CD4-positive, alpha-beta memory T cell (primary cell): ENCODE measurements around the gene TSKS. TPM values are rescaled to one million over a fixed set of nuclear protein-coding genes. Genes with fewer than 3 reads are reported as not detected.

Experiments used
- CTCF ChIA-PET: fragments of 350-600 bp; sonication (Branson Sonifier 250); formaldehyde crosslinking; loops from one replicate; lab custom pipeline; 2021; ENCODE audit warnings: inconsistent platforms; ENCODE audit not compliant: partially characterized antibody; lab: Charles Lee
- POLR2A ChIA-PET: fragments of 350-600 bp; sonication (Branson Sonifier 250); formaldehyde crosslinking; loops from one replicate; lab custom pipeline; 2021; ENCODE audit not compliant: partially characterized antibody; lab: Charles Lee
- DNase-seq, 5 donors: peaks; one replicate each; pipeline versions ENCODE4 v3.0.0 to v3.0.0-alpha.2; 2020 to 2022; ENCODE audit warnings: mixed read lengths in 1 of 5
- H3K27ac ChIP-seq: one replicate; pipeline ENCODE4 v1.7.0; 2013; ENCODE audit warnings: low read depth, low read length
- H3K27me3 ChIP-seq: 2 replicates; pipeline ENCODE4 v1.7.0; 2013; ENCODE audit warnings: mild to moderate bottlenecking, low read length, moderate library complexity; ENCODE audit not compliant: insufficient read depth
- H3K36me3 ChIP-seq: 2 replicates; pipeline ENCODE4 v1.7.0; 2013; ENCODE audit warnings: mild to moderate bottlenecking, low read length, moderate library complexity; ENCODE audit not compliant: insufficient read depth
- H3K4me1 ChIP-seq: 2 replicates; pipeline ENCODE4 v1.7.0; 2013; ENCODE audit warnings: mild to moderate bottlenecking, low read length, moderate library complexity; ENCODE audit not compliant: insufficient read depth
- H3K4me3 ChIP-seq, 2 donors: one replicate each; pipeline ENCODE4 v1.7.0; 2013; ENCODE audit warnings: low read length in 2 of 2, mild to moderate bottlenecking in 1 of 2
- H3K9me3 ChIP-seq, 2 donors: one replicate each; pipeline ENCODE4 v1.7.0; 2013; ENCODE audit warnings: low read length in 2 of 2, control low read depth in 1 of 2; ENCODE audit not compliant: control insufficient read depth in 1 of 2
- H3K27ac Mint-ChIP-seq, 7 donors: one replicate each; pipeline ENCODE4 v1.8.0; 2020 to 2021; ENCODE audit warnings: mixed read lengths in 7 of 7, mild to moderate bottlenecking in 6 of 7, inconsistent platforms in 3 of 7, moderate library complexity in 3 of 7
- H3K27me3 Mint-ChIP-seq, 2 donors: one replicate each; pipeline ENCODE4 v1.8.0; 2020 to 2021; ENCODE audit warnings: mixed read lengths in 2 of 2
- H3K36me3 Mint-ChIP-seq, 2 donors: one replicate each; pipeline ENCODE4 v1.8.0; 2020 to 2021; ENCODE audit warnings: mixed read lengths in 2 of 2, inconsistent platforms in 1 of 2, mild to moderate bottlenecking in 1 of 2
- H3K4me1 Mint-ChIP-seq, 4 donors: one replicate each; pipeline ENCODE4 v1.8.0; 2020 to 2021; ENCODE audit warnings: mixed read lengths in 4 of 4, mild to moderate bottlenecking in 1 of 4
- H3K4me3 Mint-ChIP-seq, 8 donors: one replicate each; pipeline ENCODE4 v1.8.0; 2020 to 2021; ENCODE audit warnings: mixed read lengths in 8 of 8, mild to moderate bottlenecking in 7 of 8, moderate library complexity in 6 of 8, inconsistent platforms in 3 of 8
- H3K9me3 Mint-ChIP-seq, 8 donors: one replicate each; pipeline ENCODE4 v1.8.0; 2020 to 2021; ENCODE audit warnings: mixed read lengths in 8 of 8, mild to moderate bottlenecking in 5 of 8, inconsistent platforms in 3 of 8, moderate library complexity in 1 of 8
- intact Hi-C: fragments of 100-400 bp; cut with micrococcal nuclease; formaldehyde crosslinking; loops from one replicate; pipeline ENCODE4 v1.15.1; 2023
- polyA plus RNA-seq, 2 donors: library from polyadenylated mRNA; unstranded; fragments of 300-500 nt; fragmentation: Illumina TruSeq; gene quantifications; one replicate each; pipeline ENCODE4 v1.2.3, GENCODE V29; 2021
- total RNA-seq, 2 experiments: library from RNA; stranded (reverse); gene quantifications; one replicate each; pipeline ENCODE4 v1.2.3, GENCODE V29; 2021

The TSKS gene
- total and polyA plus RNA-seq, 4 experiments from 2014 or later = 0.16 to 1.1 (median 0.73) TPM

- Mint-ChIP-seq H3K4me1 (no peaks in the 10 kb centered on the region), H3K36me3 (peaks cover 0 to 3% of the 10 kb centered on the region in 2 donors), H3K4me3 (no peak overlapping the region), H3K9me3 (peaks cover 0 to 10% (median 3%) of the 10 kb centered on the region in 8 donors), H3K27me3 (peaks cover 0 to 3% of the 10 kb centered on the region in 2 donors), H3K27ac (no peak overlapping the region)
- Histone ChIP-seq H3K27me3 (no peaks in the 10 kb centered on the region), H3K36me3 (no peaks in the 10 kb centered on the region), H3K27ac (no peak overlapping the region), H3K9me3 (no peaks in the 10 kb centered on the region), H3K4me3 (no peak overlapping the region), H3K4me1 (no peaks in the 10 kb centered on the region)
- POLR2A ChIA-PET = interaction anchor here (0.6 kb wide), 1 partner anchor 81 kb away, joined by 3 read pairs; no protein-coding TSS in a partner anchor
- intact Hi-C loops = no loop called here
- CTCF ChIA-PET = no interaction called here
- DNase-seq = no peak
Measured at GRCh38 chr19:49755956-49756355, 7.2 kb downstream of the TSKS start.

- Histone ChIP-seq H3K4me1 (no peaks in the 10 kb centered on the region), H3K27me3 (no peaks in the 10 kb centered on the region), H3K4me3 (no peak overlapping the region), H3K36me3 (no peaks in the 10 kb centered on the region), H3K9me3 (no peaks in the 10 kb centered on the region), H3K27ac (no peak overlapping the region)
- ChIA-PET CTCF (no interaction called here), POLR2A (no interaction called here)
- Mint-ChIP-seq H3K4me1 (no peaks in the 10 kb centered on the region), H3K36me3 (peaks cover 0 to 3% of the 10 kb centered on the region in 2 donors), H3K27me3 (peaks cover 0 to 1% of the 10 kb centered on the region in 2 donors), H3K9me3 (peaks cover 0 to 10% (median 3%) of the 10 kb centered on the region in 8 donors), H3K4me3 (no peak overlapping the region), H3K27ac (no peak overlapping the region)
- intact Hi-C loops = no loop called here
- DNase-seq = no peak
Measured at GRCh38 chr19:49752701-49753100, 10.4 kb downstream of the TSKS start.

- CTCF ChIA-PET = interaction anchor here (1.8 kb wide), 1 partner anchor 32 kb away, joined by 4 read pairs; no protein-coding TSS in a partner anchor
Measured at GRCh38 chr19:49749771-49750170, 13.3 kb downstream of the TSKS start.

GRCh38 chr19:49749055-49749716 is 13.9 kb downstream of the TSKS start:
- H3K27ac ChIP-seq = no peak overlapping the region
- Mint-ChIP-seq H3K4me1 (peaks cover 0 to 4% (median 0%) of the 10 kb centered on the region in 4 donors), H3K9me3 (peaks cover 0 to 2% (median 0%) of the 10 kb centered on the region in 8 donors), H3K4me3 (no peak overlapping the region), H3K36me3 (no peaks in the 10 kb centered on the region), H3K27ac (no peak overlapping the region), H3K27me3 (peaks cover 0 to 1% of the 10 kb centered on the region in 2 donors)
- ChIA-PET CTCF (interaction anchor here (1.8 kb wide), 1 partner anchor 31 kb away, joined by 4 read pairs; no protein-coding TSS in a partner anchor), POLR2A (no interaction called here)
- no peaks in the 10 kb centered on the region for H3K36me3 ChIP-seq
- no peak for DNase-seq
- no peaks in the 10 kb centered on the region for H3K9me3 ChIP-seq
- H3K27me3 ChIP-seq = no peaks in the 10 kb centered on the region
- intact Hi-C loops = no loop called here
- no peaks in the 10 kb centered on the region for H3K4me1 ChIP-seq
- no peak overlapping the region for H3K4me3 ChIP-seq

More at GRCh38 chr19:49749771-49750170, 13.3 kb downstream of the TSKS start:
- Mint-ChIP-seq H3K9me3 (peaks cover 0 to 2% (median 0%) of the 10 kb centered on the region in 8 donors), H3K4me1 (peaks cover 0 to 4% (median 0%) of the 10 kb centered on the region in 4 donors), H3K27me3 (peaks cover 0 to 1% of the 10 kb centered on the region in 2 donors), H3K36me3 (no peaks in the 10 kb centered on the region), H3K4me3 (no peak overlapping the region), H3K27ac (no peak overlapping the region)
- intact Hi-C loops = no loop called here
- Histone ChIP-seq H3K27me3 (no peaks in the 10 kb centered on the region), H3K4me3 (no peak overlapping the region), H3K27ac (no peak overlapping the region), H3K36me3 (no peaks in the 10 kb centered on the region), H3K9me3 (no peaks in the 10 kb centered on the region), H3K4me1 (no peaks in the 10 kb centered on the region)
- DNase-seq = no peak
- POLR2A ChIA-PET = no interaction called here

GRCh38 chr19:49746206-49746958 is 16.7 kb downstream of the TSKS start:
- intact Hi-C loops = no loop called here
- ChIA-PET POLR2A (no interaction called here), CTCF (no interaction called here)
- Mint-ChIP-seq H3K36me3 (no peaks in the 10 kb centered on the region), H3K4me1 (peaks cover 0 to 4% (median 0%) of the 10 kb centered on the region in 4 donors), H3K4me3 (no peak overlapping the region), H3K9me3 (no peaks in the 10 kb centered on the region), H3K27me3 (peaks cover 0 to under 1% of the 10 kb centered on the region in 2 donors), H3K27ac (no peak overlapping the region)
- DNase-seq = peak; percentile 14 to 61 (median 21)
- Histone ChIP-seq H3K27me3 (no peaks in the 10 kb centered on the region), H3K4me3 (no peak overlapping the region), H3K36me3 (no peaks in the 10 kb centered on the region), H3K9me3 (no peaks in the 10 kb centered on the region), H3K4me1 (no peaks in the 10 kb centered on the region), H3K27ac (no peak overlapping the region)

GRCh38 chr19:49744946-49745381 is 18.1 kb downstream of the TSKS start:
- no peaks in the 10 kb centered on the region for H3K9me3 ChIP-seq
- H3K36me3 ChIP-seq = no peaks in the 10 kb centered on the region
- Mint-ChIP-seq H3K9me3 (no peaks in the 10 kb centered on the region), H3K4me1 (peaks cover 0 to 4% (median under 1%) of the 10 kb centered on the region in 4 donors), H3K4me3 (no peak overlapping the region), H3K27ac (no peak overlapping the region), H3K27me3 (no peaks in the 10 kb centered on the region), H3K36me3 (no peaks in the 10 kb centered on the region)
- ChIA-PET POLR2A (no interaction called here), CTCF (interaction anchor here (0.9 kb wide), 1 partner anchor 28 kb away, joined by 3 read pairs; no protein-coding TSS in a partner anchor)
- no peak for DNase-seq
- H3K4me1 ChIP-seq = no peaks in the 10 kb centered on the region
- intact Hi-C loops = no loop called here
- no peak overlapping the region for H3K4me3 ChIP-seq
- no peak overlapping the region for H3K27ac ChIP-seq
- H3K27me3 ChIP-seq = no peaks in the 10 kb centered on the region

- POLR2A ChIA-PET = interaction anchor here (1.0 kb wide), 1 partner anchor 24 kb away, joined by 4 read pairs; no protein-coding TSS in a partner anchor
- no peaks in the 10 kb centered on the region for H3K27me3 Mint-ChIP-seq
- Histone ChIP-seq H3K4me1 (no peaks in the 10 kb centered on the region), H3K36me3 (no peaks in the 10 kb centered on the region), H3K27me3 (no peaks in the 10 kb centered on the region), H3K4me3 (no peak overlapping the region), H3K27ac (no peak overlapping the region), H3K9me3 (no peaks in the 10 kb centered on the region)
- H3K9me3 Mint-ChIP-seq = no peaks in the 10 kb centered on the region
- peaks cover 0 to 9% (median 4%) of the 10 kb centered on the region in 4 donors for H3K4me1 Mint-ChIP-seq
- intact Hi-C loops = no loop called here
- CTCF ChIA-PET = no interaction called here
- no peak overlapping the region for H3K4me3 Mint-ChIP-seq
- no peak for DNase-seq
- H3K36me3 Mint-ChIP-seq = no peaks in the 10 kb centered on the region
- H3K27ac Mint-ChIP-seq = no peak overlapping the region
Measured at GRCh38 chr19:49741210-49741844, 21.8 kb downstream of the TSKS start.
